Adrenal gland (tissue), 12 donors: ENCODE measurements around the gene TMEM232. TPM values are rescaled to one million over a fixed set of nuclear protein-coding genes. Genes with fewer than 3 reads are reported as not detected.

Source experiments
- DNase-seq, 7 donors: peaks; one replicate each; pipeline ENCODE4 v3.0.0-alpha.2; 2019 to 2020
- H3K27ac ChIP-seq, 5 donors: fragments of 200-600 bp; sonication (generic) in 4 of 5; 1 replicate in 3 of 5; 2 replicates in 2 of 5; pipeline versions ENCODE4 v1.5.1 to v1.8.0; 2016 to 2020; ENCODE audit warnings: mild to moderate bottlenecking in 1 of 5
- H3K27me3 ChIP-seq: fragments of 200-600 bp; 2 replicates; pipeline ENCODE4 v1.8.0; 2021
- H3K36me3 ChIP-seq, 2 donors: fragments of 200-600 bp; replicated peaks in 1 of 2; 1 replicate in 1 of 2; 2 replicates in 1 of 2; pipeline versions ENCODE4 v1.5.1 to v1.8.0; 2018 to 2022
- H3K4me1 ChIP-seq, 2 donors: fragments of 200-600 bp; replicated peaks in 1 of 2; 1 replicate in 1 of 2; 2 replicates in 1 of 2; pipeline versions ENCODE4 v1.5.1 to v1.8.0; 2018 to 2021
- H3K4me3 ChIP-seq, 4 donors: fragments of 200-600 bp; sonication (generic) in 3 of 4; one replicate each; pipeline ENCODE4 v1.5.1; 2016 to 2018
- H3K9me3 ChIP-seq, 3 donors: fragments of 200-600 bp; sonication (generic) in 1 of 3; replicated peaks in 1 of 3; 1 replicate in 2 of 3; 2 replicates in 1 of 3; pipeline versions ENCODE4 v1.5.1 to v1.8.0; 2016 to 2021
- POLR2A ChIP-seq, 2 donors: fragments of 450-650 bp; IDR thresholded peaks; one replicate each; pipeline ENCODE4 v1.6.1; 2017; ENCODE audit warnings: antibody characterized with exemption in 2 of 2, mild to moderate bottlenecking in 2 of 2, moderate library complexity in 1 of 2
- WGBS, 4 donors: extraction: QIAGEN DNeasy Blood & Tissue Kit in 2 of 4; methylation state at CpG; one replicate each; pipeline versions ENCODE4 v1.1.5 to v1.1.7; 2013 to 2017; 5-methylcytosine and 5-hydroxymethylcytosine counted together
- intact Hi-C, 2 donors: fragments of 100-400 bp; cut with DNase I; formaldehyde crosslinking; loops; one replicate each; pipeline versions ENCODE4 v1.14.1 to v1.15.0; 2022 to 2023
- polyA plus RNA-seq, 3 donors: library from polyadenylated mRNA; stranded (reverse); fragments of 200-250 nt in 2 of 3; fragments of 350-450 nt in 1 of 3; fragmentation: Illumina TruSeq in 1 of 3; extraction: RNeasy Lipid Tissue Mini Kit (QIAGEN cat#74804) in 1 of 3; gene quantifications; one replicate each; pipeline ENCODE4 v1.2.3, GENCODE V29; 2013 to 2014
- total RNA-seq, 9 donors: library from RNA; depleted of rRNA in 4 of 9; stranded (reverse); fragments of >200 nt in 4 of 9; fragments of 120-200 nt in 1 of 9; fragmentation: NEBNext Ultra II Directional in 1 of 9; extraction: Animal tissue kit (Norgen Biotek cat#: 25700) in 1 of 9; gene quantifications; one replicate each; pipeline versions ENCODE4 v1.1.0 to v1.2.4, GENCODE V29; 2013 to 2023
- TF ChIP-seq, protein P1 (sequence below), 6 experiments: fragments of 450-650 bp in 4 of 6; fragments of 200-600 bp in 2 of 6; sonication (generic) in 1 of 6; IDR thresholded peaks; 1 replicate in 5 of 6; 2 replicates in 1 of 6; pipeline versions ENCODE4 v1.5.1 to v1.8.0; 2016 to 2021; ENCODE audit warnings: antibody characterized with exemption in 6 of 6, mild to moderate bottlenecking in 2 of 6, moderate library complexity in 1 of 6
- donor health status: healthy with polysubstance abuse.
- donor health status: Bipolar disorder and iron deficiency.
- donor health status: DM: yes; HTN: yes; CAD: no.
- donor health status: DM: no; HTN: no; CAD: no.
- donor health status: DM: no; HTN: no; CAD: no.
- donor health status: DM: yes; HTN: yes; CAD: no.

The TMEM232 gene
- total and polyA plus RNA-seq, 12 donors: 0.96 to 16.6 (median 4.5) TPM

DNA sequence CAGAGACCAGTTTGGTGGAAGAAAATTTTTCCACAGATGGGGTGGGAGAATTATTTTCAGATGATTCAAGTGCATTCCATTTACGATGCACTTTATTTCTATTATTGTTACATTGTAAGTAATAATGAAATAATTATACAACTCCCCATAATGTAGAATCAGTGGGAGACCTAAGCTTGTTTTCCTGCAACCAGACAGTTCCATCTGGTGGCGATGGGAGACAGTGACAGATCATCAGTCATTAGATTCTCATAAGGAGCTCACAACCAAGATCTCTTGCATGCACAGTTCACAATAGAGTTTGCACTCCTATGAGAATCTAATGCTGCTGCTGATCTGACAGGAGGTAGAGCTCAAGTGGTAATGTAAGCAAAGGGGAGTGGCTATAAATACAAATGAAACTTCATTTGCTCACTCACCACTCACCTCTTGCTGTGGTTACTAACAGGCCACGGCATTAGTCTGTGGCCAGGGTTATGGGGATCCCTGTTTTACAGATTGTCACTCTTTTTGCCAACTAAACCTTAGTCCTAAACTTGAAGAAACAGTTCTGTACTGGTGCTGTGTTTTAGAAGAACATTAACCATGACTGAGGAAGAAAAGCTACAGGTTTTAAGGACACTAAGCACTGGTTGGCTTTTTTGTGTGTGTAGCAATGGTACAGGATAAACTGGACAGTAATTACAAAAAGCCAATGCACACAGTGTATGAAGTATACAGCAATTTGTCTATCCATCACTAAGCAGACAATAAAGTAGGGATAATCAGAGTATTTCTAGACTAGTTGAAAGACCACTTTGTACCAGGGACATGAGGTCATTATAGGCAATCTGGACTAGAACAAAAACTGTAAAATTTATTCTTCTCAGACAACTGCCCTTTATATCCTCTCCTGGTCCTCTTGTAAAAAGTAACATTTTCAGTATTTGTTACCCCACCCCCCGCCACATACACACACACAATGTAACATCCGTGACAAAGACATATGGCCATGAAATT, 9.9 kb downstream of the TMEM232 start:
- no peaks in the 10 kb centered on the region for H3K27me3 ChIP-seq
- H3K4me3 ChIP-seq: no peak overlapping the region
- H3K9me3 ChIP-seq: no peaks in the 10 kb centered on the region
- no peaks in the 10 kb centered on the region for H3K36me3 ChIP-seq
- no peak overlapping the region for H3K27ac ChIP-seq
- no peaks in the 10 kb centered on the region for H3K4me1 ChIP-seq
- no peak for DNase-seq
- TF ChIP-seq, protein P1, sequence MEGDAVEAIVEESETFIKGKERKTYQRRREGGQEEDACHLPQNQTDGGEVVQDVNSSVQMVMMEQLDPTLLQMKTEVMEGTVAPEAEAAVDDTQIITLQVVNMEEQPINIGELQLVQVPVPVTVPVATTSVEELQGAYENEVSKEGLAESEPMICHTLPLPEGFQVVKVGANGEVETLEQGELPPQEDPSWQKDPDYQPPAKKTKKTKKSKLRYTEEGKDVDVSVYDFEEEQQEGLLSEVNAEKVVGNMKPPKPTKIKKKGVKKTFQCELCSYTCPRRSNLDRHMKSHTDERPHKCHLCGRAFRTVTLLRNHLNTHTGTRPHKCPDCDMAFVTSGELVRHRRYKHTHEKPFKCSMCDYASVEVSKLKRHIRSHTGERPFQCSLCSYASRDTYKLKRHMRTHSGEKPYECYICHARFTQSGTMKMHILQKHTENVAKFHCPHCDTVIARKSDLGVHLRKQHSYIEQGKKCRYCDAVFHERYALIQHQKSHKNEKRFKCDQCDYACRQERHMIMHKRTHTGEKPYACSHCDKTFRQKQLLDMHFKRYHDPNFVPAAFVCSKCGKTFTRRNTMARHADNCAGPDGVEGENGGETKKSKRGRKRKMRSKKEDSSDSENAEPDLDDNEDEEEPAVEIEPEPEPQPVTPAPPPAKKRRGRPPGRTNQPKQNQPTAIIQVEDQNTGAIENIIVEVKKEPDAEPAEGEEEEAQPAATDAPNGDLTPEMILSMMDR (IDR thresholded peaks at IDR 0.05): no peak
- no peak for TF ChIP-seq POLR2A (IDR thresholded peaks at IDR 0.05)
- intact Hi-C loops: no loop called here
- WGBS, 4 donors: 73 to 92% (median 88%) methylated on average over 5 of the region's 5 CpGs

DNA sequence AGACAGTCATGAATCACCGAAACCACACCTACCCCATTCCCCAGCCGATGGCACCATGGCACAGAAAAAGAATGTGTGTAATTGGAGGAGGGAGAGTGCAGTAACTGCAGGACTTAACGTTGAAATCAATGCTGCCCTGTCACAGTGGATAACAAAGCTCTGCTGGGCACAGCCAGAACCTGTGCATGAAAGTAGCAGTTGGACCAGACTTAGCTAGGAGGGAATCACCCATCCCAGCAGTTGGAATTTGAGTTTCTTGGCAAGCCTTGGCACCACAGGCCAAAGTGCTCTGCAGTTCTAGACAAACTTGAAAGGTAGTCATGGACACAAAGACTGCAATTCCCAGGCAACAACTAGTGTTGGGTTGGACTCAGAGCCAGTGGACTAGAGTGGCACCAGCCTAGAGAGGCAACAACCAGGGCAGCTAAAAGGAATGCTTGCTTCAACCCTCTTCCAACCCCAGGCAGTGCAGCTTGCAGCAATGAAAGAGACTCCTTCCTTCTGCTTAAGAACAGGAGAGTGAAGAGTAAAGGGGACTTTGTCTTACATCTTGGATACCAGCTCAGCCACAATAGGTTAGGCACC, 19.1 kb downstream of the TMEM232 start:
- TF ChIP-seq, protein P1 (IDR thresholded peaks at IDR 0.05): no peak
- no peak for TF ChIP-seq POLR2A (IDR thresholded peaks at IDR 0.05)
- H3K27me3 ChIP-seq: no peaks in the 10 kb centered on the region
- peaks cover 0 to 5% of the 10 kb centered on the region in 2 donors for H3K4me1 ChIP-seq
- H3K27ac ChIP-seq: no peak overlapping the region
- no peak for DNase-seq
- intact Hi-C loops: no loop called here
- no peak overlapping the region for H3K4me3 ChIP-seq
- 60 to 66% (median 63%) methylated on average over 3 of the region's 3 CpGs for WGBS, 4 donors
- H3K9me3 ChIP-seq: no peaks in the 10 kb centered on the region
- H3K36me3 ChIP-seq: no peaks in the 10 kb centered on the region

DNA sequence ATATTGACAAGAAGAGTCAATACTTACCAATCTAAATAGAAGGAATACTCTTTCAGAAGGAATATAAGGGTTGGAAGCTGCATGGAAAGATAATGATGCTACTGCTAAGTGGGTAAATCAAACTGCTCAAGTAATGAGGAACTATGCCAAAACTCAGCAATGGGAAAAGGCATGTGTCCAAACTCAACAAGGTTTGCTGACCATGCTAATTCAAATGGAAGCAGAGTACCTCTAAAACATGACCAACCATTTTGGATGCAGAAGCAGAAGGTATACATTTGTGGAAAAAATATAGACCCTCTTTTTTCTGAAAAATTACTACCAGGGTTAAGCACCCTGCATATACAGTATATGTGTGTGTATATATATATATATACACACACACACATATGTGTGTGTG, 21.1 kb downstream of the TMEM232 start:
- DNase-seq: no peak
- intact Hi-C loops: no loop called here

DNA sequence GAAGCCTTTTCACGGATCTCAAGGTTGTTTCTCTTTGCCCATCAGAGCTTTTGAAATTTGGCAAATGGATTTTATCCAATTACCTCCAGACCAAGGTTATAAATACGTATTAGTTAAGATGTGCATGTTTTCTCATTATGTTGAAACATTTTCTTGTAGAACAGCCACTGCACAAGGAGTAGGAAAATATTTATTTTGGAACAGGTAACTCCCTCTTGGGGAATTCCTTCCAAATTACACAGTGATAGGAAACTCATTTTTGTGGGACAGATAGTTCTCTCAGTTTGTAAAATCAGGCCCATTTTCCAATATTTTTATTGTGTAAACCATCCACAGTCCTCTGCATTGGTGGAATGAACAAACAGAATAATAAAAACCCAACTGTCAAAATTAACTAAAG, 23.0 kb downstream of the TMEM232 start:
- H3K9me3 ChIP-seq: no peaks in the 10 kb centered on the region
- no peak overlapping the region for H3K4me3 ChIP-seq
- no peak for TF ChIP-seq POLR2A (IDR thresholded peaks at IDR 0.05)
- TF ChIP-seq, protein P1 (IDR thresholded peaks at IDR 0.05): no peak
- peaks cover 0 to 5% of the 10 kb centered on the region in 2 donors for H3K4me1 ChIP-seq
- no peaks in the 10 kb centered on the region for H3K36me3 ChIP-seq
- intact Hi-C loops: no loop called here
- 27 to 30% (median 29%) methylated on average over 2 of the region's 2 CpGs for WGBS, 4 donors
- no peaks in the 10 kb centered on the region for H3K27me3 ChIP-seq
- DNase-seq: no peak
- no peak overlapping the region for H3K27ac ChIP-seq

More for the DNA sequence above, 21.1 kb downstream of the TMEM232 start:
- Histone ChIP-seq H3K4me3 (no peak overlapping the region), H3K27ac (no peak overlapping the region), H3K9me3 (no peaks in the 10 kb centered on the region), H3K36me3 (no peaks in the 10 kb centered on the region), H3K4me1 (peaks cover 0 to 5% of the 10 kb centered on the region in 2 donors), H3K27me3 (no peaks in the 10 kb centered on the region)
- no peak for TF ChIP-seq POLR2A (IDR thresholded peaks at IDR 0.05)
- TF ChIP-seq, protein P1 (IDR thresholded peaks at IDR 0.05): no peak
